ENCODE results near the gene NOA1. TPM values are rescaled to one million over a fixed set of nuclear protein-coding genes. Genes with fewer than 3 reads are reported as not detected.
A peak's percentile ranks its signal among the peaks of the same experiment; 100 is the strongest.
"Not testable (repeated sequence)": the region's sequence is repeated elsewhere in the genome, so short reads cannot be mapped to it uniquely, and the experiment has no call there.

NOA1 gene
- total and polyA plus RNA-seq, 12 donors: 3.5 to 30.0 (median 15.3) TPM

DNA sequence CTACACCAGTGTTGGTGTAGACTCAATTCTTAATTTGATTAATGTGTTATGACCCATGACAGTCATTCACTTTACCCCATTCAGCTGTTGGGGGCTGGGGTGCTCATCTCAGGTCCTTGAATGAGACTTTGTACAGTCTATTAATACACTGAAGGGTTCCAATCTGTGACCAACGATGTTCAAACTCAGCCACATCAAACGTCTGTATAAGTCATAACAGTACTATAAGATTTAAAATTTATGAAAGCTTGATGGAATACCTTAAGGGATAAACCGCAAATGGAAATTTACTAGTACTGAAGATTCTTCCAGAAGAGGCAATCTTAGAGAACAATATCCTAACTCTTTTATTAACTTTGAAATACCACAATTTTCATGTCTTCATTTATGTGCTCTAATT, 36.0 kb downstream of the NOA1 start:
- Histone ChIP-seq H3K27ac (no peak overlapping the region), H3K9me3 (replicated peaks in 1 of 3) (no peaks in the 10 kb centered on the region), H3K4me1 (replicated peaks in 1 of 2) (no peaks in the 10 kb centered on the region), H3K4me3 (no peak overlapping the region), H3K36me3 (replicated peaks in 1 of 2) (no peaks in the 10 kb centered on the region), H3K27me3 (no peaks in the 10 kb centered on the region)
- no peak for TF ChIP-seq POLR2A (IDR thresholded peaks at IDR 0.05)
- TF ChIP-seq, protein P1, sequence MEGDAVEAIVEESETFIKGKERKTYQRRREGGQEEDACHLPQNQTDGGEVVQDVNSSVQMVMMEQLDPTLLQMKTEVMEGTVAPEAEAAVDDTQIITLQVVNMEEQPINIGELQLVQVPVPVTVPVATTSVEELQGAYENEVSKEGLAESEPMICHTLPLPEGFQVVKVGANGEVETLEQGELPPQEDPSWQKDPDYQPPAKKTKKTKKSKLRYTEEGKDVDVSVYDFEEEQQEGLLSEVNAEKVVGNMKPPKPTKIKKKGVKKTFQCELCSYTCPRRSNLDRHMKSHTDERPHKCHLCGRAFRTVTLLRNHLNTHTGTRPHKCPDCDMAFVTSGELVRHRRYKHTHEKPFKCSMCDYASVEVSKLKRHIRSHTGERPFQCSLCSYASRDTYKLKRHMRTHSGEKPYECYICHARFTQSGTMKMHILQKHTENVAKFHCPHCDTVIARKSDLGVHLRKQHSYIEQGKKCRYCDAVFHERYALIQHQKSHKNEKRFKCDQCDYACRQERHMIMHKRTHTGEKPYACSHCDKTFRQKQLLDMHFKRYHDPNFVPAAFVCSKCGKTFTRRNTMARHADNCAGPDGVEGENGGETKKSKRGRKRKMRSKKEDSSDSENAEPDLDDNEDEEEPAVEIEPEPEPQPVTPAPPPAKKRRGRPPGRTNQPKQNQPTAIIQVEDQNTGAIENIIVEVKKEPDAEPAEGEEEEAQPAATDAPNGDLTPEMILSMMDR (IDR thresholded peaks at IDR 0.05): no peak
- intact Hi-C loops (cut with DNase I): no loop called here
- 80 to 82% (median 82%) methylated on average over 3 of the region's 3 CpGs for WGBS, 4 donors
- no peak for DNase-seq

GRCh38 chr4:56940971-56941370, 36.4 kb downstream of the NOA1 start:
- Histone ChIP-seq H3K4me1 (replicated peaks in 1 of 2) (no peaks in the 10 kb centered on the region), H3K36me3 (replicated peaks in 1 of 2) (no peaks in the 10 kb centered on the region), H3K9me3 (replicated peaks in 1 of 3) (no peaks in the 10 kb centered on the region), H3K4me3 (no peak overlapping the region), H3K27ac (no peak overlapping the region), H3K27me3 (no peaks in the 10 kb centered on the region)
- intact Hi-C loops (cut with DNase I): no loop called here
- TF ChIP-seq, protein P1 (IDR thresholded peaks at IDR 0.05): no peak
- no peak for TF ChIP-seq POLR2A (IDR thresholded peaks at IDR 0.05)
- no peak for DNase-seq

GRCh38 chr4:56940403-56940802, 37.0 kb downstream of the NOA1 start:
- H3K27me3 ChIP-seq: no peaks in the 10 kb centered on the region
- no peak overlapping the region for H3K27ac ChIP-seq
- H3K4me3 ChIP-seq: no peak overlapping the region
- 92 to 93% (median 92%) methylated on average over 12 of the region's 12 CpGs for WGBS, 4 donors
- H3K4me1 ChIP-seq (replicated peaks in 1 of 2): no peaks in the 10 kb centered on the region
- intact Hi-C loops (cut with DNase I): no loop called here
- TF ChIP-seq, protein P1 (IDR thresholded peaks at IDR 0.05): no peak
- no peak for TF ChIP-seq POLR2A (IDR thresholded peaks at IDR 0.05)
- peak in 1 of 7 donors; percentile 38 for DNase-seq
- H3K36me3 ChIP-seq (replicated peaks in 1 of 2): no peaks in the 10 kb centered on the region
- no peaks in the 10 kb centered on the region for H3K9me3 ChIP-seq (replicated peaks in 1 of 3)

DNA sequence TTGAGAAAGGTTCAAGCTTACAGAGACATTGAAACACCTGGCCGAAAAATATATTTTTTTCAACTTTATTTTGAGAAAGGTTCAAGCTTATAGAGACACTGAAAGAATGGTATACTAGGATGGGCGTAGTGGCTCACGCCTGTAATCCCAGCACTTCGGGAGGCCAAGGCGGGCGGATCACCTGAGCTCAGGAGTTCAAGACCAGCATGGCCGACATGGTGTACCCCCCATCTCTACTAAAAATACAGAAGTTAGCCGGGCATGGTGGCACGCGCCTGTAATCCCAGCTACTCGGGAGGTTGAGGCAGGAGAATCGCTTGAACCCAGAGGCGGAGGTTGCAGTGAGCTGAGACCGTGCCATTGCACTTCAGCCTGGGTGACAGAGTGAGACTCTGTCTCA, 37.6 kb downstream of the NOA1 start:
- H3K9me3 ChIP-seq (replicated peaks in 1 of 3); H3K4me1 ChIP-seq (replicated peaks in 1 of 2); H3K36me3 ChIP-seq (replicated peaks in 1 of 2); DNase-seq; H3K27me3 ChIP-seq; H3K4me3 ChIP-seq; intact Hi-C loops (cut with DNase I); H3K27ac ChIP-seq: not testable (repeated sequence)
- WGBS, 4 donors: 95 to 98% (median 97%) methylated on average over 14 of the region's 14 CpGs

DNA sequence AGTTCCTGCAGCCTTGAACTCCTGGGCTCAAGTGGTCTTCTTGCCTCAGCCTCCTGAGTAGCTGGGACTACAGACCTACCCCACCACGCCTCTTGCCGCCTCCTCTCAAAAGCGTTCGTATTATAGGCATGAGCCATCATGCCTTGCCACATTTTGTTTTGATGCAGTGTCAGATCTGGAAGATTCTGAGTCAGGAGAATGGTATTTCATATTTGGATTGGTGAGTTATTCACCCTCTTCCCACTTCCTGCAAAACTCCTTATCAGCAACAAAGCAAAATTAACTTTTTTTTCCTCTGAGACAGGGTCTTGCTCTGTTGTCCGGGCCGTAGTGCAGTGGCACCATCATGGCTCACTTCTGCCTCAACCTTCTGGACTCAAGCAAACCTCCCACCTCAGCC, 40.1 kb downstream of the NOA1 start:
- TF ChIP-seq, protein P1 (IDR thresholded peaks at IDR 0.05): no peak
- TF ChIP-seq POLR2A (IDR thresholded peaks at IDR 0.05): no peak
- WGBS, 4 donors: 81 to 92% (median 83%) methylated on average over 6 of the region's 6 CpGs
- intact Hi-C loops (cut with DNase I): no loop called here
- no peak overlapping the region for H3K27ac ChIP-seq
- H3K9me3 ChIP-seq (replicated peaks in 1 of 3): no peaks in the 10 kb centered on the region
- H3K4me1 ChIP-seq (replicated peaks in 1 of 2): no peaks in the 10 kb centered on the region
- no peak overlapping the region for H3K4me3 ChIP-seq
- no peaks in the 10 kb centered on the region for H3K27me3 ChIP-seq
- peak in 1 of 7 donors; percentile 44 for DNase-seq
- H3K36me3 ChIP-seq (replicated peaks in 1 of 2): no peaks in the 10 kb centered on the region
